D721Med (cell line): ENCODE results near the gene TMPRSS11A.
A peak's percentile ranks its signal among the peaks of the same experiment; 100 is the strongest.

ENCODE experiments used
- DNase-seq: peaks from one replicate; pipeline ENCODE4 v3.0.0; 2011; ENCODE audit warnings: low spot score; ENCODE audit not compliant: insufficient read length
- FAIRE-seq: peaks from 2 replicates; lab custom pipeline; 2011; peaks lifted over from hg19 to GRCh38; lab: Jason Lieb, UNC
- TF ChIP-seq, protein P1 (sequence below): IDR thresholded peaks from 2 replicates; pipeline ENCODE4 v1.5.1; 2012; ENCODE audit warnings: mild to moderate bottlenecking, control low read depth; ENCODE audit not compliant: insufficient read depth; ENCODE audit errors: missing control alignments

TMPRSS11A gene

DNA sequence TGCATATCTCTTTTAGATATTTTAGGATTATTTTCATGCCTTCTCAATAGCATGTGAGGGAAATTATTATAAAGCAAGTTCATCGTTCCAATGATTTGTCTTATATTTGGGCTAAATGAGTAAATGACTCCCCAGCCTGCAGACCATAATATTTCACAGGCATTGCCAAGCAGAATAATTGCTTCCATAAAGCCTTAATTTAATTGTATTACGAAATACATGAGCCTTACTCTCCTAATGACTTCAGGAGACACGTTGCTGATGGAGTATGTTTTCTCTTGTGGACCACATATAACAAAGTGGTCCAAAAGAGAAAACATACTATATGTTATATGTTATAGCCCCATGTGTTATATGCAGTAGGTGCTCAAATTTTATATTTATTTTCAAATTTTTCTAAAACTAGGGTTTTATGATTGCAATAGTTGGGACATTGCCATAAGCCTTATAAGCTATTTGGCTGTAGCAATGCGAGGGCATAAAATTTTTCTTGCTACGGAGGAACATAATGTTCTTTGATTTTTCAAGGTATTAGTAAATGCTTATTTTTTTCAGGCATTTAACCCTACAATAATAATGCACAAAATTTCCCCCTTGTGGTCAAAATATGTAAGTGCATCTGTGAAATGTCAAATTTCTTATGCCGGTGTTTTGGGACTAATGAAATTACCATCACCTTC is 53.2 kb downstream of the TMPRSS11A start:
- TF ChIP-seq, protein P1, sequence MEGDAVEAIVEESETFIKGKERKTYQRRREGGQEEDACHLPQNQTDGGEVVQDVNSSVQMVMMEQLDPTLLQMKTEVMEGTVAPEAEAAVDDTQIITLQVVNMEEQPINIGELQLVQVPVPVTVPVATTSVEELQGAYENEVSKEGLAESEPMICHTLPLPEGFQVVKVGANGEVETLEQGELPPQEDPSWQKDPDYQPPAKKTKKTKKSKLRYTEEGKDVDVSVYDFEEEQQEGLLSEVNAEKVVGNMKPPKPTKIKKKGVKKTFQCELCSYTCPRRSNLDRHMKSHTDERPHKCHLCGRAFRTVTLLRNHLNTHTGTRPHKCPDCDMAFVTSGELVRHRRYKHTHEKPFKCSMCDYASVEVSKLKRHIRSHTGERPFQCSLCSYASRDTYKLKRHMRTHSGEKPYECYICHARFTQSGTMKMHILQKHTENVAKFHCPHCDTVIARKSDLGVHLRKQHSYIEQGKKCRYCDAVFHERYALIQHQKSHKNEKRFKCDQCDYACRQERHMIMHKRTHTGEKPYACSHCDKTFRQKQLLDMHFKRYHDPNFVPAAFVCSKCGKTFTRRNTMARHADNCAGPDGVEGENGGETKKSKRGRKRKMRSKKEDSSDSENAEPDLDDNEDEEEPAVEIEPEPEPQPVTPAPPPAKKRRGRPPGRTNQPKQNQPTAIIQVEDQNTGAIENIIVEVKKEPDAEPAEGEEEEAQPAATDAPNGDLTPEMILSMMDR = peak; percentile 49
- DNase-seq (no peak), FAIRE-seq (peak; percentile 74)

DNA sequence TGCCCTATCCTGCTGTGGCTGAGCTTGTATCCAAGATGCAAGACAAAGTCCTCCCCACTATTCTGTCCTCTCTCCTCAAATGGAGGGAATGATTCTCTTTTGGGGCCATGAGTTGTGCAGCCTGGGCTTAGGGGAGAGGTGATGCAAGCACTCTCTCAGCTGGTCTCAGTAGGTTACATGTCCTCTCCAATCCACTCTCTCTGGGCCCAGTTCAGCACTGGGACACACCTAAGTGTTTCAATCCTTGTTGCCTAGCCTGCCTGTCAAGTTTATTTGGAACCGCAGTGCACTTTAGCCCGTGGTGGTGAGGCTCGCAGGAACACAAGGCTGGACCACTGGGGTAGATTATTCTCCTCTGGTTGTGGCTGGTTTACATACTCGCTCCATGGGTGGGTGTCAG is 55.6 kb downstream of the TMPRSS11A start:
- DNase-seq (no peak), FAIRE-seq (no peak)
- TF ChIP-seq, protein P1 = no peak

DNA sequence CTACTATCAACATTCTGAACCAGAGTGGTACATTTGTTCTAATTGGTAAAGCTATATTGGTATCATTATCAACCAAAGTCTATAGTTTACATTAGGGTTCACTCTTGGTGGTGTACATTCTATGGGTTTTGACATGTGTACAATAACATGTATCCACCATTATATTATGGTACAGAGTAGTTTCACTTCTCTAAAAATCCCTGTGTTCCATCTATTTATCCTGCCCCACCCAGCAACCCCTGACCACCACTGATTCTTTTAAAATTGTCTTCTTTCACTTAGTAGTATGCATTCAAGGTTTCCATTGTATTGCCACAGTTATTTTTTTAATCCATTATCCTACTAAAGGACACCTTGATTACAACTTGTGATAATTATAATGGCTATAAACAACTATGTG is 64.2 kb downstream of the TMPRSS11A start:
- DNase-seq (no peak), FAIRE-seq (no peak)
- TF ChIP-seq, protein P1 = no peak

DNA sequence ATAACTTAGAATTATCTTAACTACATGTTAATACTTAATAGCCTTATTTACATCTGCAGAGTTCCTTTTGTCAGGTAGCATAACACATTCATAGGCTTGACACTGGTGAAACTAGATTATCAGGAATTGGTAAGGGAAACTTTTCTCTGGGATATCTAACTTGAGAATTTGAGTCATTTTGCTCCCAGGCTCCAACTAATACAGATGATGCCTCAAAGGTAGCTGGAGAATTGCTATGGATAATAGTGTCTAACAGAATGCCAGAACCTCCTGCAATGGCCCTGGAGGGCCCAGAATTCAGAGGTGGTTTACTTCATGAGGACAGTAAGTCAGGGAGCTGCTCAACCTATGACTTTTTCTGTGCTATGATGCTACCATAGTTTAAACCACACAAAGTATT is 65.6 kb downstream of the TMPRSS11A start:
- FAIRE-seq = no peak
- TF ChIP-seq, protein P1 = no peak
- DNase-seq = no peak

DNA sequence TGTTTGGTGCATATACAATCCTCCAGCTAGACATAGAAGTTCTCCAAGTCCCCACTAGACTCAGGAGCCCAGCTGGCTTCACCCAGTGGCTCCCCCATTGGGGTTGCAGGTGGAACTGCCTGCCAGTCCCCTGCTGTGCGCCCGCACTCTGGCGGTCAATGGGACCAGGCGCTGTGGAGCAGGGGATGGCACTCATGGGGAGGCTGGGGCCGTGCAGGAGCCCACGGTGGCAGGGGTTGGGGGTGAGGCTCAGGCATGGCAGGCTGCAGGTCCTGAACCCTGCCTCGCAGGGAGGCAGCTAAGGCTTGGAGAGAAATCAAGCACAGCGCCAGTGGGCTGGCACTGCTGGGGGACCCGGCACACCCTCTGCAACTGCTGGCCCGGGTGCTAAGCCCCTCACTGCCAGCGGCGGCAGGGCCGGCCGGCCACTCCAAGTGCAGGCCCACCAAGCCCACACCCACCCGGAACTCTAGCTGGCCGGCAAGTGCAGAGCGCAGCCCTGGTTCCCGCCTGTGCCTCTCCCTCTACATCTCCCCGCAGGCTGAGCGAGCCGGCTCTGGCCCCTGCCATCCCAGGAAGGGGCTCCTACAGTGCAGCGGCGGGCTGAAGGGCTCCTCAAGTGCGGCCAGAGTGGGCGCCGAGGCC is 66.8 kb downstream of the TMPRSS11A start:
- TF ChIP-seq, protein P1 = no peak
- FAIRE-seq = no peak
- no peak for DNase-seq

DNA sequence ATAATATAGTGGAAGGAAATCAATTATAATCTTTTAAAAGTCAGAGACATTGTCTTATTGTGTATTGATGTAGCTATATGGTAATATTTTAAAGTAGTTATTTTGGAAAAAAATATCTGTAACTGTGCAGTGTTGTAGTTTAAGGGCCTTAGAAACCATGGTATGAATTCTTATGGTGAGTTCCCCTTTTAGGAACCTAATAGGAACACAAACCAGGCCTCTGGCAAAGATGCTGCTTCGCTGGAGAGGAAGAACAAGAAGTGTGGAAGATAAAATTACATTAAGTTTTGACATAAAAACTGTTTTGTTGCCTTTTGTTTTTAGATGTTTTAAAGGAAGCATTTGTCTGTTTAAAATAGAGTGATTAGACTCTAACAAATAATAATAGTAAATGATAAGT is 68.6 kb downstream of the TMPRSS11A start:
- FAIRE-seq (no peak), DNase-seq (no peak)
- TF ChIP-seq, protein P1 = no peak

DNA sequence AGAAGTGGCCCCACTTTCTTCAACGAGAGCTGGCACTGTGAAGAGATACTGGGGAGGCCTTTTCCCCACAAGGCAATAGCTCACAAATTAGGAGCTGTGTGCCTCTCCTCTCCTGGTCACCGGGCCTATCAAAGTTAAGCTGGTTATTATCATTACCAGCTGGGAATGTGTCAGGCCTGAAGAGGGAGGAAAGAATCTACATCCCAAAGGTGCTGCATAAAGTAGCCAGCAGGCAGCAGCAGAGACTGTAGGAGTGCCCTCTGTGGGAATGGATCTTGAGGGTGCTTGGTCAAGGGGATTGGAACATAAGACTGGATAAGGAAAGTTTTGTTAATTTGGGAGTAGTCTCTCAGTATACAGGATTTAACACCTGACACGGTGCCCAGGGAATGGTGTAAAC is 70.4 kb downstream of the TMPRSS11A start:
- TF ChIP-seq, protein P1 = no peak
- DNase-seq (no peak), FAIRE-seq (no peak)
